Measurements from ENCODE around the gene DDN. TPM values are rescaled to one million over a fixed set of nuclear protein-coding genes. Genes with fewer than 3 reads are reported as not detected.

The DDN gene
- total and polyA plus RNA-seq, 10 of the 15 experiments (the other 5 are each of a cell fraction or from before 2014, with no cell fraction given), result 0.10 to 13.4 (median 3.7) TPM

GRCh38 chr12:48998497-48999353 lies 450 bp downstream of the DDN start (continued):
- TF ChIP-seq CREB1 (IDR thresholded peaks at IDR 0.05; ENCODE audit: low read depth), result no peak
- no peak for TF ChIP-seq HCFC1 (IDR thresholded peaks at IDR 0.05; ENCODE audit: low read length)
- TF ChIP-seq, protein P1, sequence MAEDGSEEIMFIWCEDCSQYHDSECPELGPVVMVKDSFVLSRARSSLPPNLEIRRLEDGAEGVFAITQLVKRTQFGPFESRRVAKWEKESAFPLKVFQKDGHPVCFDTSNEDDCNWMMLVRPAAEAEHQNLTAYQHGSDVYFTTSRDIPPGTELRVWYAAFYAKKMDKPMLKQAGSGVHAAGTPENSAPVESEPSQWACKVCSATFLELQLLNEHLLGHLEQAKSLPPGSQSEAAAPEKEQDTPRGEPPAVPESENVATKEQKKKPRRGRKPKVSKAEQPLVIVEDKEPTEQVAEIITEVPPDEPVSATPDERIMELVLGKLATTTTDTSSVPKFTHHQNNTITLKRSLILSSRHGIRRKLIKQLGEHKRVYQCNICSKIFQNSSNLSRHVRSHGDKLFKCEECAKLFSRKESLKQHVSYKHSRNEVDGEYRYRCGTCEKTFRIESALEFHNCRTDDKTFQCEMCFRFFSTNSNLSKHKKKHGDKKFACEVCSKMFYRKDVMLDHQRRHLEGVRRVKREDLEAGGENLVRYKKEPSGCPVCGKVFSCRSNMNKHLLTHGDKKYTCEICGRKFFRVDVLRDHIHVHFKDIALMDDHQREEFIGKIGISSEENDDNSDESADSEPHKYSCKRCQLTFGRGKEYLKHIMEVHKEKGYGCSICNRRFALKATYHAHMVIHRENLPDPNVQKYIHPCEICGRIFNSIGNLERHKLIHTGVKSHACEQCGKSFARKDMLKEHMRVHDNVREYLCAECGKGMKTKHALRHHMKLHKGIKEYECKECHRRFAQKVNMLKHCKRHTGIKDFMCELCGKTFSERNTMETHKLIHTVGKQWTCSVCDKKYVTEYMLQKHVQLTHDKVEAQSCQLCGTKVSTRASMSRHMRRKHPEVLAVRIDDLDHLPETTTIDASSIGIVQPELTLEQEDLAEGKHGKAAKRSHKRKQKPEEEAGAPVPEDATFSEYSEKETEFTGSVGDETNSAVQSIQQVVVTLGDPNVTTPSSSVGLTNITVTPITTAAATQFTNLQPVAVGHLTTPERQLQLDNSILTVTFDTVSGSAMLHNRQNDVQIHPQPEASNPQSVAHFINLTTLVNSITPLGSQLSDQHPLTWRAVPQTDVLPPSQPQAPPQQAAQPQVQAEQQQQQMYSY (CRISPR knock-in tag; IDR thresholded peaks at IDR 0.05), result no peak
- no peak for TF ChIP-seq ZNF24 (IDR thresholded peaks at IDR 0.05)
- TF ChIP-seq LARP7 (IDR thresholded peaks at IDR 0.05), result 0 out of 2 replicates have a peak, but pooled peaks have one; percentile 5
- TF ChIP-seq POLR2AphosphoS5 (IDR thresholded peaks at IDR 0.05; ENCODE audit: low read length), result no peak
- no peak for TF ChIP-seq TARDBP (IDR thresholded peaks at IDR 0.05; ENCODE audit: borderline replicate concordance)
- TF ChIP-seq ATF3 (IDR thresholded peaks at IDR 0.05; ENCODE audit: borderline replicate concordance, extremely low read depth, low read depth, low read length), result no peak
- no peak for TF ChIP-seq ASH2L (IDR thresholded peaks at IDR 0.05; ENCODE audit: borderline replicate concordance, low read depth)
- TF ChIP-seq GATAD2B (conservative IDR thresholded peaks at IDR 0.05; ENCODE audit: low read depth), result no peak
- no peak for TF ChIP-seq EGR1 (IDR thresholded peaks at IDR 0.05; ENCODE audit: borderline replicate concordance in 1 of 2, low read depth in 2 of 2, low read length in 2 of 2)
- TF ChIP-seq ZNF687 (IDR thresholded peaks at IDR 0.05), result no peak; the same call in 1 of the 2 replicates
- TF ChIP-seq HDAC2 (IDR thresholded peaks at IDR 0.05), result no peak
- no peak for TF ChIP-seq HDGF (IDR thresholded peaks at IDR 0.05)
- TF ChIP-seq POLR2A (IDR thresholded peaks at IDR 0.05; ENCODE audit: low read depth, low read length), result peak; percentile 64; the same call in 1 of the 2 replicates
- peak; percentile 31; the same call in 1 of the 2 replicates for TF ChIP-seq NBN (IDR thresholded peaks at IDR 0.05)
- TF ChIP-seq KDM1A (IDR thresholded peaks at IDR 0.05; ENCODE audit: borderline replicate concordance), result no peak
- TF ChIP-seq ZBTB40 (IDR thresholded peaks at IDR 0.05; ENCODE audit: borderline replicate concordance), result no peak
- TF ChIP-seq WRNIP1 (IDR thresholded peaks at IDR 0.05; ENCODE audit: borderline replicate concordance, low read depth, low read length), result no peak

Measured in GM12878 (cell line).